Esophagus squamous epithelium (tissue), 5 donors: ENCODE measurements around the gene IKZF3. TPM values are rescaled to one million over a fixed set of nuclear protein-coding genes. Genes with fewer than 3 reads are reported as not detected.
"Not testable (repeated sequence)": the region's sequence is repeated elsewhere in the genome, so short reads cannot be mapped to it uniquely, and the experiment has no call there.

Source experiments
- DNase-seq: peaks from one replicate; lab custom pipeline; 2025; lab: John Stamatoyannopoulos, UW
- H3K27ac ChIP-seq, 4 donors: fragments of 200-600 bp; sonication (generic); one replicate each; pipeline ENCODE4 v1.5.1; 2016 to 2019; ENCODE audit warnings: mild to moderate bottlenecking in 1 of 4
- H3K27me3 ChIP-seq, 4 donors: fragments of 200-600 bp; sonication (generic); 1 replicate in 3 of 4; 2 replicates in 1 of 4; pipeline versions ENCODE4 v1.5.1 to v1.6.0; 2017 to 2021; ENCODE audit warnings: antibody characterized with exemption in 1 of 4
- H3K36me3 ChIP-seq, 3 donors: fragments of 200-600 bp; sonication (generic); one replicate each; pipeline ENCODE4 v1.5.1; 2016 to 2019
- H3K4me1 ChIP-seq, 3 donors: fragments of 200-600 bp; sonication (generic); one replicate each; pipeline ENCODE4 v1.5.1; 2017 to 2019
- H3K4me3 ChIP-seq, 4 donors: fragments of 200-600 bp; sonication (generic); 1 replicate in 3 of 4; 2 replicates in 1 of 4; pipeline ENCODE4 v1.5.1; 2016 to 2019; ENCODE audit warnings: mild to moderate bottlenecking in 2 of 4, moderate library complexity in 1 of 4
- H3K9me3 ChIP-seq, 3 donors: fragments of 200-600 bp; sonication (generic); one replicate each; pipeline ENCODE4 v1.5.1; 2016 to 2019
- CTCF ChIP-seq, 6 experiments: fragments of 450-650 bp in 4 of 6; fragments of 200-600 bp in 2 of 6; sonication (generic) in 2 of 6; IDR thresholded peaks; one replicate each; pipeline ENCODE4 v1.5.1; 2016 to 2019; ENCODE audit warnings: antibody characterized with exemption in 6 of 6, mild to moderate bottlenecking in 4 of 6, moderate library complexity in 4 of 6
- POLR2A ChIP-seq, 4 donors: fragments of 450-650 bp; IDR thresholded peaks; one replicate each; pipeline ENCODE4 v1.6.1; 2017; ENCODE audit warnings: antibody characterized with exemption in 4 of 4, mild to moderate bottlenecking in 4 of 4, moderate library complexity in 3 of 4
- WGBS, 2 donors: methylation state at CpG; one replicate each; pipeline ENCODE4 v1.1.5; 2018; 5-methylcytosine and 5-hydroxymethylcytosine counted together
- intact Hi-C: fragments of 100-400 bp; cut with DNase I; formaldehyde crosslinking; loops from one replicate; pipeline ENCODE4 v1.15.0; 2022
- total RNA-seq, 4 donors: library from RNA; depleted of rRNA; stranded (reverse); fragments of >200 nt; gene quantifications; one replicate each; pipeline ENCODE4 v1.1.0, GENCODE V29; 2016
- donor health status: DM: yes; HTN: yes; CAD: no.

Gene IKZF3
- total RNA-seq, 4 donors from 2014 or later, result 2.1 to 9.0 (median 3.8) TPM

GRCh38 chr17:39899215-39899614 is 35.1 kb upstream of the IKZF3 start:
- Histone ChIP-seq H3K27me3 (no peaks in the 10 kb centered on the region), H3K9me3 (no peaks in the 10 kb centered on the region), H3K27ac (no peak overlapping the region), H3K4me1 (peaks cover 0 to 7% (median 0%) of the 10 kb centered on the region in 3 donors), H3K4me3 (no peak overlapping the region), H3K36me3 (no peaks in the 10 kb centered on the region)
- intact Hi-C loops, result no loop called here
- no peak for TF ChIP-seq POLR2A (IDR thresholded peaks at IDR 0.05)
- no peak for TF ChIP-seq CTCF (IDR thresholded peaks at IDR 0.05)
- DNase-seq, result no peak

- Histone ChIP-seq H3K27me3 (peaks cover 0 to 5% (median 0%) of the 10 kb centered on the region in 4 donors), H3K27ac (no peak overlapping the region), H3K4me1 (peaks cover 0 to 7% (median 0%) of the 10 kb centered on the region in 3 donors), H3K36me3 (no peaks in the 10 kb centered on the region), H3K4me3 (no peak overlapping the region), H3K9me3 (no peaks in the 10 kb centered on the region)
- intact Hi-C loops, result no loop called here
- DNase-seq, result no peak
- 89 to 97% methylated on average over 4 of the region's 4 CpGs for WGBS, 2 donors
- TF ChIP-seq CTCF (IDR thresholded peaks at IDR 0.05) (no peak), POLR2A (IDR thresholded peaks at IDR 0.05) (no peak)
Observed at GRCh38 chr17:39898088-39898487, 34.0 kb upstream of the IKZF3 start.

- 16 to 18% methylated on average over 3 of the region's 3 CpGs for WGBS, 2 donors
- no peaks in the 10 kb centered on the region for H3K36me3 ChIP-seq
- TF ChIP-seq POLR2A (IDR thresholded peaks at IDR 0.05) (no peak), CTCF (IDR thresholded peaks at IDR 0.05) (no peak)
- no peaks in the 10 kb centered on the region for H3K9me3 ChIP-seq
- H3K27me3 ChIP-seq, result peaks cover 0 to 35% (median 0%) of the 10 kb centered on the region in 4 donors
- no peak overlapping the region for H3K27ac ChIP-seq
- H3K4me1 ChIP-seq, result peaks cover 0 to 7% (median 0%) of the 10 kb centered on the region in 3 donors
- H3K4me3 ChIP-seq, result no peak overlapping the region
- intact Hi-C loops, result no loop called here
- no peak for DNase-seq
Observed at GRCh38 chr17:39894681-39895376, 30.7 kb upstream of the IKZF3 start.

- H3K36me3 ChIP-seq, result no peaks in the 10 kb centered on the region
- intact Hi-C loops, result no loop called here
- H3K27ac ChIP-seq, result no peak overlapping the region
- peaks cover 0 to 63% (median 0%) of the 10 kb centered on the region in 4 donors for H3K27me3 ChIP-seq
- DNase-seq, result no peak
- WGBS, 2 donors, result 40 to 47% methylated on average over 2 of the region's 2 CpGs
- no peak for TF ChIP-seq POLR2A (IDR thresholded peaks at IDR 0.05)
- no peak for TF ChIP-seq CTCF (IDR thresholded peaks at IDR 0.05)
- H3K9me3 ChIP-seq, result no peaks in the 10 kb centered on the region
- no peaks in the 10 kb centered on the region for H3K4me1 ChIP-seq
- H3K4me3 ChIP-seq, result no peak overlapping the region
Observed at GRCh38 chr17:39889200-39889599, 25.1 kb upstream of the IKZF3 start.

GRCh38 chr17:39887078-39887477 is 23.0 kb upstream of the IKZF3 start:
- Histone ChIP-seq H3K27me3 (peaks cover 0 to 54% (median 0%) of the 10 kb centered on the region in 4 donors), H3K9me3 (no peaks in the 10 kb centered on the region), H3K4me3 (no peak overlapping the region), H3K4me1 (no peaks in the 10 kb centered on the region), H3K27ac (no peak overlapping the region), H3K36me3 (no peaks in the 10 kb centered on the region)
- intact Hi-C loops, result no loop called here
- TF ChIP-seq CTCF (IDR thresholded peaks at IDR 0.05) (no peak), POLR2A (IDR thresholded peaks at IDR 0.05) (no peak)
- DNase-seq, result no peak

- WGBS, 2 donors, result 57 to 62% methylated on average over 3 to 4 of the region's 5 CpGs
Observed at GRCh38 chr17:39886102-39886501, 22.0 kb upstream of the IKZF3 start.

More at GRCh38 chr17:39886102-39886501, 22.0 kb upstream of the IKZF3 start:
- DNase-seq, H3K4me1 ChIP-seq, H3K4me3 ChIP-seq, H3K36me3 ChIP-seq, H3K9me3 ChIP-seq, intact Hi-C loops, H3K27ac ChIP-seq: not testable (repeated sequence)
- peaks cover 0 to 53% (median 0%) of the 10 kb centered on the region in 4 donors for H3K27me3 ChIP-seq
